Trophoblast cell (in vitro differentiated cells and primary cell): ENCODE results near the gene CAMTA2.

Experiments
- DNase-seq, 2 donors: peaks; one replicate each; pipeline ENCODE4 v3.0.0-alpha.2; 2016
- H2AFZ ChIP-seq: 2 replicates; pipeline ENCODE4 v1.6.1; 2013; ENCODE audit warnings: low read length, moderate library complexity, mild to moderate bottlenecking; ENCODE audit not compliant: insufficient read depth, poor library complexity
- H2AK5ac ChIP-seq: 2 replicates; pipeline ENCODE4 v1.6.1; 2013; ENCODE audit warnings: mild to moderate bottlenecking, low read length
- H2BK120ac ChIP-seq: 2 replicates; pipeline ENCODE4 v1.6.1; 2013; ENCODE audit warnings: low read length, mild to moderate bottlenecking, moderate library complexity; ENCODE audit not compliant: insufficient read depth, poor library complexity
- H2BK12ac ChIP-seq: 2 replicates; pipeline ENCODE4 v1.6.1; 2013; ENCODE audit warnings: mild to moderate bottlenecking, low read length, moderate library complexity
- H2BK5ac ChIP-seq: 2 replicates; pipeline ENCODE4 v1.6.1; 2013; ENCODE audit warnings: low read length, low read depth, moderate library complexity, mild to moderate bottlenecking; ENCODE audit not compliant: poor library complexity
- H3K14ac ChIP-seq: 2 replicates; pipeline ENCODE4 v1.6.1; 2013; ENCODE audit warnings: mild to moderate bottlenecking, low read length
- H3K18ac ChIP-seq: 2 replicates; pipeline ENCODE4 v1.6.1; 2013; ENCODE audit warnings: mild to moderate bottlenecking, low read length
- H3K23ac ChIP-seq: 2 replicates; pipeline ENCODE4 v1.6.1; 2013; ENCODE audit warnings: low read length
- H3K27ac ChIP-seq: 2 replicates; pipeline ENCODE4 v1.5.1; 2013; ENCODE audit warnings: low read depth, mild to moderate bottlenecking, inconsistent platforms, low read length, moderate library complexity
- H3K27me3 ChIP-seq: 2 replicates; pipeline ENCODE4 v1.6.1; 2013; ENCODE audit warnings: inconsistent platforms, mild to moderate bottlenecking, low read length, moderate library complexity; ENCODE audit not compliant: insufficient read depth
- H3K36me3 ChIP-seq, 2 experiments: 1 replicate in 1 of 2; 2 replicates in 1 of 2; pipeline ENCODE4 v1.6.1; 2013; ENCODE audit warnings: low read length in 2 of 2, mild to moderate bottlenecking in 2 of 2, moderate library complexity in 1 of 2; ENCODE audit not compliant: insufficient read depth in 2 of 2, control insufficient read depth in 1 of 2
- H3K4ac ChIP-seq: 2 replicates; pipeline ENCODE4 v1.6.1; 2013; ENCODE audit warnings: low read depth, mild to moderate bottlenecking, low read length, moderate library complexity
- H3K4me1 ChIP-seq, 2 experiments: 1 replicate in 1 of 2; 2 replicates in 1 of 2; pipeline ENCODE4 v1.6.1; 2013; ENCODE audit warnings: low read length in 2 of 2, mild to moderate bottlenecking in 2 of 2, moderate library complexity in 1 of 2; ENCODE audit not compliant: insufficient read depth in 2 of 2, control insufficient read depth in 1 of 2
- H3K4me2 ChIP-seq: 2 replicates; pipeline ENCODE4 v1.6.1; 2013; ENCODE audit warnings: inconsistent platforms, mild to moderate bottlenecking, low read length, moderate library complexity
- H3K4me3 ChIP-seq: 2 replicates; pipeline ENCODE4 v1.5.1; 2013; ENCODE audit warnings: mild to moderate bottlenecking, low read depth, low read length, inconsistent platforms
- H3K79me1 ChIP-seq: one replicate; pipeline ENCODE4 v1.6.1; 2013; ENCODE audit warnings: low read length
- H3K79me2 ChIP-seq: 2 replicates; pipeline ENCODE4 v1.6.1; 2013; ENCODE audit warnings: low read length, mild to moderate bottlenecking; ENCODE audit not compliant: control insufficient read depth, insufficient read depth, poor library complexity
- H3K9ac ChIP-seq: 2 replicates; pipeline ENCODE4 v1.6.1; 2013; ENCODE audit warnings: mild to moderate bottlenecking, low read length
- H3K9me3 ChIP-seq: 2 replicates; pipeline ENCODE4 v1.6.1; 2013; ENCODE audit warnings: low read depth, mild to moderate bottlenecking, control low read depth, inconsistent platforms, low read length; ENCODE audit not compliant: insufficient read depth
- H4K12ac ChIP-seq: 2 replicates; pipeline ENCODE4 v1.6.1; 2013; ENCODE audit warnings: low read depth, mild to moderate bottlenecking, low read length, moderate library complexity
- H4K8ac ChIP-seq: 2 replicates; pipeline ENCODE4 v1.6.1; 2013; ENCODE audit warnings: low read depth, mild to moderate bottlenecking, low read length, moderate library complexity
- H4K91ac ChIP-seq: one replicate; pipeline ENCODE4 v1.6.1; 2013; ENCODE audit warnings: low read depth, mild to moderate bottlenecking, low read length, moderate library complexity
- WGBS: extraction: QIAGEN DNeasy Blood & Tissue Kit; methylation state at CpG from one replicate; pipeline ENCODE4 v1.1.7; 2013; ENCODE audit warnings: missing lambda C conversion rate; ENCODE audit not compliant: insufficient read length, insufficient coverage; ENCODE audit errors: extremely low coverage; 5-methylcytosine and 5-hydroxymethylcytosine counted together

Gene CAMTA2

GRCh38 chr17:4967539-4968485 lies 19.7 kb downstream of the CAMTA2 start, which contains the start of gene SPAG7:
Gene SPAG7, minus strand, starts transcription at chr17:4967817. Its CDS starts 13 bp downstream, at chr17:4967804.
- H3K27ac ChIP-seq: peak within 1 kb of the TSS; percentile 99
- H3K14ac ChIP-seq: peak within 1 kb of the TSS; percentile 93
- H2BK120ac ChIP-seq: peak within 1 kb of the TSS; percentile 84
- H3K18ac ChIP-seq: peak within 1 kb of the TSS; percentile 90
- peak within 1 kb of the TSS; percentile 93 for H4K12ac ChIP-seq
- H4K8ac ChIP-seq: peak within 1 kb of the TSS; percentile 91
- no CpG with 5 or more reads among the region's 66 CpGs for WGBS
- H3K9me3 ChIP-seq: no peaks in the 10 kb centered on the region
- no peak within 1 kb of the TSS for H3K23ac ChIP-seq
- peak within 1 kb of the TSS; percentile 92 for H2BK5ac ChIP-seq
- H3K4me1 ChIP-seq: peaks cover 15 to 20% of the 10 kb centered on the region in 2 experiments
- H2AK5ac ChIP-seq: peak within 1 kb of the TSS; percentile 94
- H2BK12ac ChIP-seq: peak within 1 kb of the TSS; percentile 26
- DNase-seq: peak; percentile 94 to 97
- peak within 1 kb of the TSS; percentile 87 for H3K4me2 ChIP-seq
- peak within 1 kb of the TSS; percentile 84 for H3K4me3 ChIP-seq
- H3K79me2 ChIP-seq: peaks cover 19% of the 10 kb centered on the region
- no peaks in the 10 kb centered on the region for H3K27me3 ChIP-seq
- peak within 1 kb of the TSS; percentile 77 for H2AFZ ChIP-seq
- H4K91ac ChIP-seq: peak within 1 kb of the TSS; percentile 98
- H3K4ac ChIP-seq: peak within 1 kb of the TSS; percentile 88
- H3K79me1 ChIP-seq: peaks cover 27% of the 10 kb centered on the region
- peaks cover 15 to 22% of the 10 kb centered on the region in 2 experiments for H3K36me3 ChIP-seq
- peak within 1 kb of the TSS; percentile 97 for H3K9ac ChIP-seq

DNA sequence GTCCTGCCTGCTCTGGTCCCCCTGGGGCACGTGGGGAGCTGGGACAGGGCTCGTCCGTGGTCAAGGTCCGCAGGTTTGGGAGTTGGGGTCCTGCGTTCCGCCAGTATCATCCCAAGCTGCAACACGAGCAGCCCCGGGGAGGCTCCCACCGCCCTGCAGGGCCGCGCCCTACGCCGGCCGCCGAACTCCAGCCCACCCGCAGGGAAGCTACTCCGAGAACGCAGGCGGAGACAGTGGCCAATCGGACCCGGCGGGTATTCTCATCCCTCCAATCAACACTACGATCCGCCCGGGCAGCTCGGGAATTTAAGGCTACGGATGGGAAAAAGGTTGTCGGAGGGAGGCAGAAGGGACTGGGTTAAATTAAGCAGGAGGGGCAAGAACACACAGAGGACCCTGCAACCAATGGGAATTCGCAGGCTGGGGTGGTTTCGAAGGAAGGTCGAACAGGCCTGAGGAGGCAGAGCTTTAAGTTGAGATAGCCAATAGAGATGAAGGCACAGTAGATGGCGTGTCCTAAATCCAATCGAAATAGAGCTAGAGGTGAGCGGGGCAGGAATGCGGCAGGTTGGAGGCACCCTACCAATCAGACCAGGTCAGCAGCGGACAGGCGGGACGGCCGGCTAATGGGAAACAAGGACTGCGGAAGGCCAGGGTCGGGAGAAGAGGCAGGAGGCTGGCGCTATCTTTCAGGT lies 20.5 kb downstream of the CAMTA2 start:
- Histone ChIP-seq H3K4me2 (peak overlapping the region; percentile 87), H3K4ac (peak overlapping the region; percentile 76), H3K4me3 (peak overlapping the region; percentile 82), H2AK5ac (peak overlapping the region; percentile 94), H3K23ac (no peak overlapping the region), H3K18ac (peak overlapping the region; percentile 85), H3K9ac (peak overlapping the region; percentile 90), H3K36me3 (peaks cover 9 to 15% of the 10 kb centered on the region in 2 experiments), H3K27ac (peak overlapping the region; percentile 99), H3K14ac (peak overlapping the region; percentile 93), H3K79me1 (peaks cover 27% of the 10 kb centered on the region), H4K12ac (peak overlapping the region; percentile 93), H3K9me3 (no peaks in the 10 kb centered on the region), H2BK12ac (peak overlapping the region; percentile 11), H4K8ac (peak overlapping the region; percentile 91), H2BK120ac (peak overlapping the region; percentile 84), H3K27me3 (no peaks in the 10 kb centered on the region), H2AFZ (peak overlapping the region; percentile 38), H3K79me2 (peaks cover 19% of the 10 kb centered on the region), H2BK5ac (peak overlapping the region; percentile 71), H3K4me1 (peaks cover 15 to 20% of the 10 kb centered on the region in 2 experiments), H4K91ac (peak overlapping the region; percentile 98)
- no CpG with 5 or more reads among the region's 42 CpGs for WGBS
- DNase-seq: peak; percentile 99 to 100

DNA sequence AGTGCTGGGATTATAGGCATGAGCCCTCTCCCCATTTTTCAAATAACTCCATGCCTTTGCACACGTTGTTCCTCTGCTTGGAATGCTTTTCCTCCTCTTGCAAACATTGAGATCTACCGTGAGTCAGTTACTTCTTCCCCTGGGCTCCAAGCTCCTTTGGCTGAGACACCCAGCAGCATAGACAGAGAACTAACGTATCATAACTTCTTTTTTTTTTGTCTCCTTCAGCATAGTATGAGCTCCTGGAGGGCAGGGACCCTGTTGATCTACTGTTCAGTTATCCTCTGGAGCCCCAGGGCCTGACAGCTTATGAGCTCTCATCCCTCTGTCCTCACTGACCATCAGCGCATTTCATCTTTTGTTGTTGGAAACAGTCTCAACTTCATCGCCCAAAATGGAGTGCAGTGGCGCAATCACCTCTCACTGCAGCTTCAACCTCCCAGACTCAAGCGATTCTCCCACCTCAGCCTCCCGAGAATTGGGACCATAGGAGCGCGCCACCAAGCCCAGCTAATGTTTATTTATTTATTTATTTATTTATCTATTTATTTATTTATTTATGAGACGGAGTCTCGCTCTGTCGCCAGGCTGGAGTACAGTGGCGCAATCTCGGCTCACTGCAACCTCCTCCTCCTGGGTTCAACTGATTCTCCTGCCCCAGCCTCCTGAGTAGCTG lies 22.0 kb downstream of the CAMTA2 start:
- no peak overlapping the region for H4K8ac ChIP-seq
- WGBS: no CpG with 5 or more reads among the region's 15 CpGs

More for the DNA sequence above, 22.0 kb downstream of the CAMTA2 start:
- Histone ChIP-seq H3K4me1 (peaks cover 15 to 20% of the 10 kb centered on the region in 2 experiments), H3K79me2 (peaks cover 19% of the 10 kb centered on the region), H3K79me1 (peaks cover 27% of the 10 kb centered on the region), H3K14ac (no peak overlapping the region), H3K9ac (no peak overlapping the region), H2AK5ac (no peak overlapping the region), H3K4me2 (no peak overlapping the region), H4K12ac (no peak overlapping the region), H2BK120ac (no peak overlapping the region), H3K36me3 (peaks cover 12 to 14% of the 10 kb centered on the region in 2 experiments), H2BK5ac (no peak overlapping the region), H3K27me3 (no peaks in the 10 kb centered on the region), H3K9me3 (no peaks in the 10 kb centered on the region), H3K4ac (no peak overlapping the region), H3K27ac (no peak overlapping the region), H3K4me3 (no peak overlapping the region), H4K91ac (no peak overlapping the region), H3K23ac (no peak overlapping the region), H2BK12ac (no peak overlapping the region), H3K18ac (no peak overlapping the region), H2AFZ (no peak overlapping the region)
- peak; percentile 86 to 89 for DNase-seq
